ENCODE data around the gene RTN4R. TPM values are rescaled to one million over a fixed set of nuclear protein-coding genes. Genes with fewer than 3 reads are reported as not detected.

Gene RTN4R
- total RNA-seq, 2 experiments from 2014 or later = 0.36 to 0.50 TPM

GRCh38 chr22:20225693-20225966 is 42.5 kb downstream of the RTN4R start:
- intact Hi-C loops (cut with DNase I, micrococcal nuclease) = no loop called here
- H3K4me1 ChIP-seq (ENCODE audit: insufficient read depth, low read length) = no peaks in the 10 kb centered on the region
- no peak for DNase-seq
- H3K36me3 Mint-ChIP-seq (ENCODE audit: low read depth) = no peaks in the 10 kb centered on the region
- ATAC-seq (ENCODE audit: poor library complexity) = no peak
- no peak overlapping the region for H3K4me3 ChIP-seq (ENCODE audit: low read length)
- no peaks in the 10 kb centered on the region for H3K9me3 Mint-ChIP-seq
- no peaks in the 10 kb centered on the region for H3K27me3 ChIP-seq (ENCODE audit: control insufficient read depth in 1 of 2, insufficient read depth in 2 of 2, low read length in 2 of 2)
- H3K27ac ChIP-seq (ENCODE audit: low read depth in 1 of 2, low read length in 2 of 2) = no peak overlapping the region
- H3K27ac Mint-ChIP-seq = no peak overlapping the region
- TF ChIP-seq CTCF (IDR thresholded peaks at IDR 0.05) = no peak
- H3K36me3 ChIP-seq (ENCODE audit: insufficient read depth, low read length) = no peaks in the 10 kb centered on the region
- ChIA-PET POLR2A (no interaction called here), CTCF (no interaction called here)
- H3K4me3 Mint-ChIP-seq = no peak overlapping the region
- peaks cover 0 to 6% of the 10 kb centered on the region in 2 experiments for H3K9me3 ChIP-seq (ENCODE audit: control insufficient read depth in 1 of 2, insufficient read depth in 1 of 2, low read length in 2 of 2)
- H3K4me1 Mint-ChIP-seq (ENCODE audit: low read depth) = no peaks in the 10 kb centered on the region
- no peaks in the 10 kb centered on the region for H3K27me3 Mint-ChIP-seq

- H3K27me3 ChIP-seq (ENCODE audit: control insufficient read depth in 1 of 2, insufficient read depth in 2 of 2, low read length in 2 of 2) = no peaks in the 10 kb centered on the region
- no peak overlapping the region for H3K4me3 ChIP-seq (ENCODE audit: low read length)
- no peak for TF ChIP-seq CTCF (IDR thresholded peaks at IDR 0.05)
- no peaks in the 10 kb centered on the region for H3K4me1 ChIP-seq (ENCODE audit: insufficient read depth, low read length)
- Mint-ChIP-seq H3K27me3 (no peaks in the 10 kb centered on the region), H3K36me3 (ENCODE audit: low read depth) (no peaks in the 10 kb centered on the region), H3K27ac (no peak overlapping the region), H3K4me3 (no peak overlapping the region), H3K4me1 (ENCODE audit: low read depth) (no peaks in the 10 kb centered on the region), H3K9me3 (no peaks in the 10 kb centered on the region)
- ChIA-PET CTCF (no interaction called here), POLR2A (no interaction called here)
- intact Hi-C loops (cut with DNase I, micrococcal nuclease) = no loop called here
- no peak overlapping the region for H3K27ac ChIP-seq (ENCODE audit: low read depth in 1 of 2, low read length in 2 of 2)
- no peak for DNase-seq
- peaks cover 0 to 6% of the 10 kb centered on the region in 2 experiments for H3K9me3 ChIP-seq (ENCODE audit: control insufficient read depth in 1 of 2, insufficient read depth in 1 of 2, low read length in 2 of 2)
- no peak for ATAC-seq (ENCODE audit: poor library complexity)
- H3K36me3 ChIP-seq (ENCODE audit: insufficient read depth, low read length) = no peaks in the 10 kb centered on the region
Observed at GRCh38 chr22:20224917-20225692, 43.0 kb downstream of the RTN4R start.

GRCh38 chr22:20224256-20224626 is 43.9 kb downstream of the RTN4R start:
- CTCF ChIA-PET = no interaction called here

More at GRCh38 chr22:20224256-20224626, 43.9 kb downstream of the RTN4R start:
- H3K9me3 ChIP-seq (ENCODE audit: control insufficient read depth in 1 of 2, insufficient read depth in 1 of 2, low read length in 2 of 2) = peaks cover 0 to 13% of the 10 kb centered on the region in 2 experiments
- ATAC-seq (ENCODE audit: poor library complexity) (no peak), DNase-seq (no peak)
- Mint-ChIP-seq H3K9me3 (no peaks in the 10 kb centered on the region), H3K27ac (no peak overlapping the region), H3K4me3 (no peak overlapping the region), H3K36me3 (ENCODE audit: low read depth) (no peaks in the 10 kb centered on the region), H3K4me1 (ENCODE audit: low read depth) (no peaks in the 10 kb centered on the region), H3K27me3 (no peaks in the 10 kb centered on the region)
- no peak overlapping the region for H3K27ac ChIP-seq (ENCODE audit: low read depth in 1 of 2, low read length in 2 of 2)
- no peak overlapping the region for H3K4me3 ChIP-seq (ENCODE audit: low read length)
- intact Hi-C loops (cut with DNase I, micrococcal nuclease) = no loop called here
- POLR2A ChIA-PET = no interaction called here
- H3K27me3 ChIP-seq (ENCODE audit: control insufficient read depth in 1 of 2, insufficient read depth in 2 of 2, low read length in 2 of 2) = no peaks in the 10 kb centered on the region
- no peak for TF ChIP-seq CTCF (IDR thresholded peaks at IDR 0.05)
- H3K36me3 ChIP-seq (ENCODE audit: insufficient read depth, low read length) = no peaks in the 10 kb centered on the region
- no peaks in the 10 kb centered on the region for H3K4me1 ChIP-seq (ENCODE audit: insufficient read depth, low read length)
